Kidney epithelial cell (primary cell): ENCODE data around the gene TTC13. TPM values are rescaled to one million over a fixed set of nuclear protein-coding genes. Genes with fewer than 3 reads are reported as not detected.

ENCODE experiments used
- DNase-seq: peaks from one replicate; pipeline ENCODE4 v3.0.0-alpha.2; 2010; ENCODE audit warnings: low read depth
- H3K27me3 ChIP-seq: 2 replicates; pipeline ENCODE4 v1.6.0; 2011; ENCODE audit warnings: low read length; ENCODE audit not compliant: control insufficient read depth, insufficient read depth
- H3K36me3 ChIP-seq: 2 replicates; pipeline ENCODE4 v1.5.1; 2011; ENCODE audit warnings: low read length; ENCODE audit not compliant: control insufficient read depth, insufficient read depth
- H3K4me3 ChIP-seq: 2 replicates; pipeline ENCODE4 v1.5.1; 2011; ENCODE audit warnings: low read depth, mild to moderate bottlenecking, control low read depth, low read length
- CTCF ChIP-seq: IDR thresholded peaks from 2 replicates; pipeline ENCODE4 v1.5.1; 2011; ENCODE audit warnings: mild to moderate bottlenecking, moderate library complexity, low read length, control low read depth, inconsistent platforms; ENCODE audit not compliant: insufficient read depth, poor library complexity, severe bottlenecking
- total RNA-seq: library from RNA; depleted of rRNA; stranded (reverse); fragments of >200 nt; gene quantifications from 2 replicates; pipeline ENCODE4 v1.2.3, GENCODE V29; 2015

Gene TTC13
- total RNA-seq, 1 donor from 2014 or later = 8.3 TPM

- DNase-seq = no peak
- H3K4me3 ChIP-seq = no peak overlapping the region
- H3K27me3 ChIP-seq = no peaks in the 10 kb centered on the region
- no peaks in the 10 kb centered on the region for H3K36me3 ChIP-seq
- no peak for TF ChIP-seq CTCF
These were observed 1.6 kb downstream of the TTC13 start for GRCh38 chr1:230976825-230977747.

GRCh38 chr1:230976360-230976759, 2.3 kb downstream of the TTC13 start:
- Histone ChIP-seq H3K27me3 (no peaks in the 10 kb centered on the region), H3K4me3 (no peak overlapping the region), H3K36me3 (no peaks in the 10 kb centered on the region)
- DNase-seq = no peak
- no peak for TF ChIP-seq CTCF

GRCh38 chr1:230975636-230976035, 3.0 kb downstream of the TTC13 start:
- H3K4me3 ChIP-seq = no peak overlapping the region
- H3K36me3 ChIP-seq = no peaks in the 10 kb centered on the region
- H3K27me3 ChIP-seq = no peaks in the 10 kb centered on the region
- no peak for TF ChIP-seq CTCF
- DNase-seq = no peak

- no peak for DNase-seq
- Histone ChIP-seq H3K4me3 (no peak overlapping the region), H3K27me3 (no peaks in the 10 kb centered on the region), H3K36me3 (no peaks in the 10 kb centered on the region)
- TF ChIP-seq CTCF = no peak
These were observed 5.8 kb downstream of the TTC13 start for GRCh38 chr1:230972855-230973271.

GRCh38 chr1:230971771-230972170, 6.9 kb downstream of the TTC13 start:
- TF ChIP-seq CTCF = no peak
- Histone ChIP-seq H3K4me3 (no peak overlapping the region), H3K36me3 (no peaks in the 10 kb centered on the region), H3K27me3 (no peaks in the 10 kb centered on the region)
- DNase-seq = no peak
